KOPT-K1 (cell line): Measurements from ENCODE around the gene MAGEA8.
"Not testable (repeated sequence)": the region's sequence is repeated elsewhere in the genome, so short reads cannot be mapped to it uniquely, and the experiment has no call there.

Experiments used
- H3K27ac ChIP-seq: fragments of 200-600 bp; sonication (generic); 2 replicates; pipeline ENCODE4 v1.5.1; 2016; ENCODE audit warnings: antibody characterized with exemption, mild to moderate bottlenecking, low read depth, low read length; ENCODE audit not compliant: poor library complexity, severe bottlenecking
- H3K36me3 ChIP-seq: fragments of 200-600 bp; sonication (generic); 2 replicates; pipeline ENCODE4 v1.5.1; 2017; ENCODE audit warnings: antibody characterized with exemption, mild to moderate bottlenecking, low read length, moderate library complexity; ENCODE audit not compliant: insufficient read depth
- H3K9me3 ChIP-seq: fragments of 200-600 bp; sonication (generic); 2 replicates; pipeline ENCODE4 v1.5.1; 2017; ENCODE audit warnings: antibody characterized with exemption, low read length, mild to moderate bottlenecking; ENCODE audit not compliant: insufficient read depth, poor library complexity, severe bottlenecking

The MAGEA8 gene

GRCh38 chrX:149870840-149871239, 10.1 kb upstream of the MAGEA8 start:
- Histone ChIP-seq H3K9me3 (no peaks in the 10 kb centered on the region), H3K36me3 (no peaks in the 10 kb centered on the region), H3K27ac (no peak overlapping the region)

- H3K36me3 ChIP-seq: no peaks in the 10 kb centered on the region
- H3K27ac ChIP-seq: no peak overlapping the region
Observed at GRCh38 chrX:149871433-149871832, 9.6 kb upstream of the MAGEA8 start.

GRCh38 chrX:149871940-149872339, 9.0 kb upstream of the MAGEA8 start:
- Histone ChIP-seq H3K27ac (no peak overlapping the region), H3K36me3 (no peaks in the 10 kb centered on the region), H3K9me3 (no peaks in the 10 kb centered on the region)

More at GRCh38 chrX:149871433-149871832, 9.6 kb upstream of the MAGEA8 start:
- no peaks in the 10 kb centered on the region for H3K9me3 ChIP-seq

- no peak overlapping the region for H3K27ac ChIP-seq
- H3K36me3 ChIP-seq: no peaks in the 10 kb centered on the region
Observed at GRCh38 chrX:149877157-149877556, 3.8 kb upstream of the MAGEA8 start.

GRCh38 chrX:149877636-149878035, 3.3 kb upstream of the MAGEA8 start:
- H3K27ac ChIP-seq: no peak overlapping the region
- H3K36me3 ChIP-seq: no peaks in the 10 kb centered on the region
- H3K9me3 ChIP-seq: no peaks in the 10 kb centered on the region

More at GRCh38 chrX:149877157-149877556, 3.8 kb upstream of the MAGEA8 start:
- H3K9me3 ChIP-seq: no peaks in the 10 kb centered on the region

- not testable (repeated sequence) for H3K36me3 ChIP-seq, H3K27ac ChIP-seq, H3K9me3 ChIP-seq
Observed at GRCh38 chrX:149890828-149891227, 9.8 kb downstream of the MAGEA8 start.

- Histone ChIP-seq H3K36me3 (no peaks in the 10 kb centered on the region), H3K27ac (no peak overlapping the region)
Observed at GRCh38 chrX:149898554-149898953, 17.6 kb downstream of the MAGEA8 start.

GRCh38 chrX:149903889-149904748, 23.1 kb downstream of the MAGEA8 start:
- Histone ChIP-seq H3K27ac (no peak overlapping the region), H3K9me3 (no peaks in the 10 kb centered on the region), H3K36me3 (no peaks in the 10 kb centered on the region)

More at GRCh38 chrX:149898554-149898953, 17.6 kb downstream of the MAGEA8 start:
- H3K9me3 ChIP-seq: no peaks in the 10 kb centered on the region

- Histone ChIP-seq H3K36me3 (no peaks in the 10 kb centered on the region), H3K27ac (no peak overlapping the region), H3K9me3 (no peaks in the 10 kb centered on the region)
Observed at GRCh38 chrX:149908308-149908707, 27.3 kb downstream of the MAGEA8 start.

GRCh38 chrX:149908727-149909126, 27.7 kb downstream of the MAGEA8 start:
- H3K36me3 ChIP-seq: no peaks in the 10 kb centered on the region
- no peak overlapping the region for H3K27ac ChIP-seq

GRCh38 chrX:149909324-149910177, 28.6 kb downstream of the MAGEA8 start:
- Histone ChIP-seq H3K36me3 (no peaks in the 10 kb centered on the region), H3K9me3 (no peaks in the 10 kb centered on the region), H3K27ac (no peak overlapping the region)

More at GRCh38 chrX:149908727-149909126, 27.7 kb downstream of the MAGEA8 start:
- no peaks in the 10 kb centered on the region for H3K9me3 ChIP-seq

- no peaks in the 10 kb centered on the region for H3K36me3 ChIP-seq
- no peaks in the 10 kb centered on the region for H3K9me3 ChIP-seq
- no peak overlapping the region for H3K27ac ChIP-seq
Observed at GRCh38 chrX:149910178-149910695, 29.3 kb downstream of the MAGEA8 start.

GRCh38 chrX:149916745-149917392, 35.9 kb downstream of the MAGEA8 start:
- no peaks in the 10 kb centered on the region for H3K36me3 ChIP-seq
- no peak overlapping the region for H3K27ac ChIP-seq
- no peaks in the 10 kb centered on the region for H3K9me3 ChIP-seq

- H3K9me3 ChIP-seq, H3K36me3 ChIP-seq, H3K27ac ChIP-seq: not testable (repeated sequence)
Observed at GRCh38 chrX:149923836-149924235, 42.9 kb downstream of the MAGEA8 start.

GRCh38 chrX:149924434-149924833, 43.5 kb downstream of the MAGEA8 start:
- H3K9me3 ChIP-seq, H3K27ac ChIP-seq, H3K36me3 ChIP-seq: not testable (repeated sequence)
